Fibroblast of lung (primary cell): ENCODE data around the gene SERPINB10.

ENCODE experiments used
- EZH2 ChIP-seq: IDR thresholded peaks from 2 replicates; pipeline ENCODE4 v1.5.1; 2012; ENCODE audit warnings: low read length, control low read depth, mild to moderate bottlenecking; ENCODE audit errors: missing control alignments
- TF ChIP-seq, protein P1 (sequence below), 2 donors: IDR thresholded peaks in 1 of 2; conservative IDR thresholded peaks in 1 of 2; 1 replicate in 1 of 2; 2 replicates in 1 of 2; pipeline ENCODE4 v1.5.1; 2011 to 2012; ENCODE audit warnings: low read length in 2 of 2, control low read depth in 1 of 2, inconsistent platforms in 1 of 2, low read depth in 1 of 2, mild to moderate bottlenecking in 1 of 2

DNA sequence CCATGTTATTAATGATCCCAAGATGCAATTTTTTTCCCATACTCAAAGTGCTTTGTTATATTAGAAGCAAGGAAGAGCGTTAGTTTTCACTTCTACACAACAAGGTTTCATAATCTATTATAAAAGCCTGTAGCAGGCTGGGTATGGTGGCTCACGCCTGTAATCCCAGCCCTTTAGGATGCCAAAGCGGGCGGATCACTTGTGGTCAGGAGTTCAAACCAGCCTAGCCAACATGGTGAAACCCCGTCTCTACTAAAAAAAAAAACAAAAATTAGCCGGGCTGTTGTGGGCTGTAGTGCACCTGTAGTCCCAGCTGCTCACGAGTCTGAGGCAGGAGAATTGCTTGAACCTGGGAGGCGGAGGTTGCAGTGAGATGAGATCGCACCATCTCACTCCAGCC, 39.2 kb upstream of the SERPINB10 start:
- TF ChIP-seq, protein P1, sequence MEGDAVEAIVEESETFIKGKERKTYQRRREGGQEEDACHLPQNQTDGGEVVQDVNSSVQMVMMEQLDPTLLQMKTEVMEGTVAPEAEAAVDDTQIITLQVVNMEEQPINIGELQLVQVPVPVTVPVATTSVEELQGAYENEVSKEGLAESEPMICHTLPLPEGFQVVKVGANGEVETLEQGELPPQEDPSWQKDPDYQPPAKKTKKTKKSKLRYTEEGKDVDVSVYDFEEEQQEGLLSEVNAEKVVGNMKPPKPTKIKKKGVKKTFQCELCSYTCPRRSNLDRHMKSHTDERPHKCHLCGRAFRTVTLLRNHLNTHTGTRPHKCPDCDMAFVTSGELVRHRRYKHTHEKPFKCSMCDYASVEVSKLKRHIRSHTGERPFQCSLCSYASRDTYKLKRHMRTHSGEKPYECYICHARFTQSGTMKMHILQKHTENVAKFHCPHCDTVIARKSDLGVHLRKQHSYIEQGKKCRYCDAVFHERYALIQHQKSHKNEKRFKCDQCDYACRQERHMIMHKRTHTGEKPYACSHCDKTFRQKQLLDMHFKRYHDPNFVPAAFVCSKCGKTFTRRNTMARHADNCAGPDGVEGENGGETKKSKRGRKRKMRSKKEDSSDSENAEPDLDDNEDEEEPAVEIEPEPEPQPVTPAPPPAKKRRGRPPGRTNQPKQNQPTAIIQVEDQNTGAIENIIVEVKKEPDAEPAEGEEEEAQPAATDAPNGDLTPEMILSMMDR (conservative IDR thresholded peaks at IDR 0.05 in 1 of 2, IDR thresholded peaks at IDR 0.05 in 1 of 2; ENCODE audit: low read depth in 1 of 2, low read length in 2 of 2), result no peak
- no peak for TF ChIP-seq EZH2
